ENCODE results near the gene RARS1.

DNA sequence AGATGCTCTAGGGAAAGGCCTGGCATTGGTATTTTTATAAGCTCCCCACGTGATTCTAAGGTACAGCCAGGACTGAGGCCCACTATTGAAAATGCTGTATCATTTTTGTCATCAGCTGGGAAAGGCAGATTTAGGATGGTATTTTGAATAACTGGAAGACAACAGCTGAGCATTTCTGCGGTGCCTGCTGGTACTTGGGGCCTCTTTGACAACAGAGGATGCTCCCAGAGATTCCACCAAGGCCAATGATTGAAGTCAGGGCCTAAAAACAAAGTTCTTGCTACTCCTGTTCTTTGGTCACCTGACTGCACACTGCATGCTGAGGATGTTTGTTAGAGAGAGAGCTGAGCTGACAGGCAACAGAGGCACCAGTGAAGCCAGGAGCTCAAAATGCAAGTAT is 50.9 kb downstream of the RARS1 start:
- TF ChIP-seq, protein P1, sequence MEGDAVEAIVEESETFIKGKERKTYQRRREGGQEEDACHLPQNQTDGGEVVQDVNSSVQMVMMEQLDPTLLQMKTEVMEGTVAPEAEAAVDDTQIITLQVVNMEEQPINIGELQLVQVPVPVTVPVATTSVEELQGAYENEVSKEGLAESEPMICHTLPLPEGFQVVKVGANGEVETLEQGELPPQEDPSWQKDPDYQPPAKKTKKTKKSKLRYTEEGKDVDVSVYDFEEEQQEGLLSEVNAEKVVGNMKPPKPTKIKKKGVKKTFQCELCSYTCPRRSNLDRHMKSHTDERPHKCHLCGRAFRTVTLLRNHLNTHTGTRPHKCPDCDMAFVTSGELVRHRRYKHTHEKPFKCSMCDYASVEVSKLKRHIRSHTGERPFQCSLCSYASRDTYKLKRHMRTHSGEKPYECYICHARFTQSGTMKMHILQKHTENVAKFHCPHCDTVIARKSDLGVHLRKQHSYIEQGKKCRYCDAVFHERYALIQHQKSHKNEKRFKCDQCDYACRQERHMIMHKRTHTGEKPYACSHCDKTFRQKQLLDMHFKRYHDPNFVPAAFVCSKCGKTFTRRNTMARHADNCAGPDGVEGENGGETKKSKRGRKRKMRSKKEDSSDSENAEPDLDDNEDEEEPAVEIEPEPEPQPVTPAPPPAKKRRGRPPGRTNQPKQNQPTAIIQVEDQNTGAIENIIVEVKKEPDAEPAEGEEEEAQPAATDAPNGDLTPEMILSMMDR (IDR thresholded peaks at IDR 0.05): no peak
- TF ChIP-seq POLR2A (IDR thresholded peaks at IDR 0.05): no peak
